H1 (cell line): ENCODE results near the gene SLC25A42. TPM values are rescaled to one million over a fixed set of nuclear protein-coding genes. Genes with fewer than 3 reads are reported as not detected.

Experiments
- CTCF ChIA-PET: fragments of 300-600 bp; sonication (Branson Sonifier 250); formaldehyde crosslinking; loops from one replicate; lab custom pipeline; 2021; ENCODE audit not compliant: partially characterized antibody; lab: Charles Lee
- POLR2A ChIA-PET: fragments of 300-600 bp; sonication (Branson Sonifier 250); formaldehyde crosslinking; loops from one replicate; lab custom pipeline; 2021; ENCODE audit warnings: inconsistent platforms; ENCODE audit not compliant: partially characterized antibody; lab: Charles Lee
- DNase-seq, 2 experiments: peaks; one replicate each; pipeline versions ENCODE4 v3.0.0 to v3.0.0-alpha.2; 2010 to 2022; ENCODE audit warnings: low spot score in 2 of 2, low read depth in 1 of 2, mixed read lengths in 1 of 2
- FAIRE-seq: peaks from 2 replicates; lab custom pipeline; 2011; peaks lifted over from hg19 to GRCh38; lab: Jason Lieb, UNC
- H2AFZ ChIP-seq: 2 replicates; pipeline ENCODE4 v1.8.1; 2012; ENCODE audit warnings: low read length, inconsistent platforms
- H2AK5ac ChIP-seq: 2 replicates; pipeline ENCODE4 v1.6.1; 2013; ENCODE audit warnings: low read depth, low read length
- H2BK120ac ChIP-seq: replicated peaks from 2 replicates; pipeline ENCODE3; 2013; ENCODE audit warnings: low read depth, low read length, inconsistent platforms
- H2BK12ac ChIP-seq: 2 replicates; pipeline ENCODE4 v1.6.1; 2013; ENCODE audit warnings: low read depth, low read length
- H2BK15ac ChIP-seq: 2 replicates; pipeline ENCODE4 v1.6.1; 2013; ENCODE audit warnings: low read length
- H2BK20ac ChIP-seq: 2 replicates; pipeline ENCODE4 v1.6.1; 2013; ENCODE audit warnings: low read length
- H2BK5ac ChIP-seq: 2 replicates; pipeline ENCODE4 v1.6.1; 2013; ENCODE audit warnings: low read depth, low read length
- H3K14ac ChIP-seq: 2 replicates; pipeline ENCODE4 v1.6.1; 2013; ENCODE audit warnings: inconsistent platforms; ENCODE audit not compliant: insufficient read length
- H3K18ac ChIP-seq: 2 replicates; pipeline ENCODE4 v1.6.1; 2013; ENCODE audit warnings: low read length; ENCODE audit errors: extremely low read depth
- H3K23ac ChIP-seq: 2 replicates; pipeline ENCODE4 v1.6.1; 2013; ENCODE audit warnings: inconsistent platforms; ENCODE audit not compliant: insufficient read length
- H3K23me2 ChIP-seq: 2 replicates; pipeline ENCODE4 v1.6.1; 2013; ENCODE audit warnings: low read depth, low read length
- H3K27ac ChIP-seq: 2 replicates; pipeline ENCODE4 v1.6.1; 2011; ENCODE audit warnings: low read depth, low read length, inconsistent platforms
- H3K27me3 ChIP-seq, 4 experiments: replicated peaks in 1 of 4; 1 replicate in 1 of 4; 2 replicates in 3 of 4; pipeline versions ENCODE4 v1.6.1 to v1.8.1; 2011 to 2013; ENCODE audit warnings: low read length in 3 of 4, mild to moderate bottlenecking in 3 of 4, inconsistent platforms in 2 of 4, mixed read lengths in 2 of 4, moderate library complexity in 1 of 4; ENCODE audit not compliant: control insufficient read depth in 3 of 4, insufficient read depth in 3 of 4; ENCODE audit errors: extremely low read depth in 1 of 4
- H3K36me3 ChIP-seq, 4 experiments: 2 replicates each; pipeline versions ENCODE4 v1.6.1 to v1.8.1; 2011 to 2013; ENCODE audit warnings: mild to moderate bottlenecking in 4 of 4, low read length in 3 of 4, moderate library complexity in 2 of 4, control low read depth in 1 of 4, inconsistent platforms in 1 of 4; ENCODE audit not compliant: insufficient read depth in 4 of 4, control insufficient read depth in 2 of 4
- H3K4ac ChIP-seq: replicated peaks from 2 replicates; pipeline ENCODE3; 2013; ENCODE audit warnings: low read length, low read depth, mixed read lengths, inconsistent platforms; ENCODE audit not compliant: insufficient read length
- H3K4me1 ChIP-seq, 4 experiments: replicated peaks in 1 of 4; 1 replicate in 1 of 4; 2 replicates in 3 of 4; pipeline versions ENCODE4 v1.6.1 to v1.8.1; 2011 to 2013; ENCODE audit warnings: low read length in 3 of 4, inconsistent platforms in 2 of 4, mixed read lengths in 1 of 4; ENCODE audit not compliant: insufficient read depth in 4 of 4, control insufficient read depth in 3 of 4
- H3K4me2 ChIP-seq, 2 experiments: 2 replicates each; pipeline versions ENCODE4 v1.6.1 to v1.8.1; 2011 to 2013; ENCODE audit warnings: low read depth in 2 of 2, low read length in 2 of 2, control low read depth in 1 of 2, inconsistent platforms in 1 of 2, mild to moderate bottlenecking in 1 of 2; ENCODE audit not compliant: insufficient read depth in 1 of 2
- H3K4me3 ChIP-seq, 4 experiments: fragments of 200-600, 300-600 bp in 1 of 4; sonication (generic), shearing (Covaris generic), sonication (Bioruptor Twin) in 1 of 4; 2 replicates each; pipeline versions ENCODE4 v1.5.1 to v1.8.1; 2011 to 2016; ENCODE audit warnings: low read length in 4 of 4, low read depth in 3 of 4, control low read depth in 2 of 4, inconsistent platforms in 2 of 4, mild to moderate bottlenecking in 2 of 4, mixed read lengths in 1 of 4, moderate library complexity in 1 of 4; ENCODE audit not compliant: insufficient read depth in 2 of 4; ENCODE audit errors: extremely low read depth in 1 of 4
- H3K56ac ChIP-seq: replicated peaks from 2 replicates; pipeline ENCODE3; 2013; ENCODE audit warnings: low read depth, mild to moderate bottlenecking, mixed read lengths, low read length, inconsistent platforms; ENCODE audit not compliant: insufficient read length
- H3K79me1 ChIP-seq: 2 replicates; pipeline ENCODE4 v1.6.1; 2013; ENCODE audit warnings: low read depth, low read length, control low read depth
- H3K79me2 ChIP-seq, 2 experiments: 2 replicates each; pipeline versions ENCODE4 v1.6.1 to v1.8.1; 2012 to 2013; ENCODE audit warnings: low read length in 2 of 2, mild to moderate bottlenecking in 2 of 2, inconsistent platforms in 1 of 2; ENCODE audit not compliant: insufficient read depth in 2 of 2, control insufficient read depth in 1 of 2
- H3K9ac ChIP-seq, 4 experiments: replicated peaks in 1 of 4; 1 replicate in 1 of 4; 2 replicates in 3 of 4; pipeline versions ENCODE4 v1.6.1 to v1.8.1; 2011 to 2013; ENCODE audit warnings: low read depth in 3 of 4, low read length in 3 of 4, control low read depth in 2 of 4, mild to moderate bottlenecking in 2 of 4, moderate library complexity in 2 of 4, inconsistent platforms in 1 of 4; ENCODE audit errors: extremely low read depth in 1 of 4
- H3K9me3 ChIP-seq, 2 experiments: 2 replicates each; pipeline versions ENCODE4 v1.6.1 to v1.8.1; 2012 to 2013; ENCODE audit warnings: mild to moderate bottlenecking in 2 of 2, moderate library complexity in 2 of 2, control low read depth in 1 of 2, inconsistent platforms in 1 of 2, low read depth in 1 of 2, low read length in 1 of 2, mixed read lengths in 1 of 2; ENCODE audit not compliant: insufficient read depth in 2 of 2
- H4K20me1 ChIP-seq, 2 experiments: replicated peaks in 1 of 2; 2 replicates each; pipeline versions ENCODE3 to v1.8.1; 2011 to 2013; ENCODE audit warnings: inconsistent platforms in 2 of 2, low read length in 2 of 2, mild to moderate bottlenecking in 1 of 2; ENCODE audit not compliant: insufficient read depth in 2 of 2, control insufficient read depth in 1 of 2
- H4K5ac ChIP-seq: 2 replicates; pipeline ENCODE4 v1.6.1; 2013; ENCODE audit warnings: low read length, low read depth, mixed read lengths, inconsistent platforms; ENCODE audit not compliant: insufficient read length
- H4K8ac ChIP-seq: 2 replicates; pipeline ENCODE4 v1.8.0; 2013; ENCODE audit warnings: mild to moderate bottlenecking, moderate library complexity, low read length, inconsistent platforms; ENCODE audit not compliant: insufficient read depth; ENCODE audit errors: extremely low read depth
- H4K91ac ChIP-seq: replicated peaks from 2 replicates; pipeline ENCODE3; 2013; ENCODE audit warnings: low read length, mixed read lengths, inconsistent platforms; ENCODE audit not compliant: insufficient read length
- BCL11A ChIP-seq, 2 experiments: IDR thresholded peaks; one replicate each; pipeline ENCODE4 v1.6.1; 2011; ENCODE audit warnings: low read depth in 2 of 2, low read length in 2 of 2, mild to moderate bottlenecking in 2 of 2
- BRCA1 ChIP-seq: IDR thresholded peaks from 2 replicates; pipeline ENCODE4 v1.6.1; 2012; ENCODE audit warnings: low read depth, low read length, improper control_type of control experiment
- CTBP2 ChIP-seq: IDR thresholded peaks from 2 replicates; pipeline ENCODE4 v1.7.0; 2011; ENCODE audit warnings: borderline replicate concordance, mild to moderate bottlenecking, moderate library complexity, mixed read lengths, low read length; ENCODE audit not compliant: insufficient read depth, insufficient read length
- HDAC2 ChIP-seq, 2 experiments: fragments of 300-600 bp in 1 of 2; sonication (generic) in 1 of 2; IDR thresholded peaks; 2 replicates each; pipeline ENCODE4 v1.6.1; 2011 to 2012; ENCODE audit warnings: low read depth in 2 of 2, low read length in 2 of 2, mild to moderate bottlenecking in 2 of 2, moderate library complexity in 2 of 2, borderline replicate concordance in 1 of 2, inconsistent platforms in 1 of 2
- KDM1A ChIP-seq: fragments of 200-600, 300-600 bp; sonication (generic); IDR thresholded peaks from 2 replicates; pipeline ENCODE4 v1.7.1; 2016; ENCODE audit warnings: mild to moderate bottlenecking, low read length, borderline replicate concordance
- NANOG ChIP-seq: IDR thresholded peaks from 2 replicates; pipeline ENCODE4 v1.6.1; 2011; ENCODE audit warnings: low read length, low read depth, mild to moderate bottlenecking, inconsistent platforms; ENCODE audit not compliant: insufficient read depth, poor library complexity, severe bottlenecking
- NRF1 ChIP-seq: IDR thresholded peaks from 2 replicates; pipeline ENCODE4 v1.6.1; 2011; ENCODE audit warnings: mild to moderate bottlenecking, low read depth, low read length, improper control_type of control experiment
- POLR2AphosphoS5 ChIP-seq: IDR thresholded peaks from 2 replicates; pipeline ENCODE4 v1.6.1; 2011; ENCODE audit warnings: low read depth, low read length
- SAP30 ChIP-seq: fragments of 300-600 bp; sonication (generic); IDR thresholded peaks from 2 replicates; pipeline ENCODE4 v1.7.1; 2012; ENCODE audit warnings: low read length, moderate library complexity, mild to moderate bottlenecking, inconsistent platforms; ENCODE audit not compliant: insufficient read depth, insufficient replicate concordance
- SP1 ChIP-seq: IDR thresholded peaks from 2 replicates; pipeline ENCODE4 v1.6.1; 2011; ENCODE audit warnings: low read depth, low read length
- SP2 ChIP-seq: IDR thresholded peaks from 2 replicates; pipeline ENCODE4 v1.6.1; 2012; ENCODE audit warnings: mild to moderate bottlenecking, low read length, inconsistent platforms
- TCF12 ChIP-seq: IDR thresholded peaks from 2 replicates; pipeline ENCODE4 v1.6.1; 2011; ENCODE audit warnings: low read depth, mild to moderate bottlenecking, low read length
- WGBS, 2 experiments: shearing (Covaris generic) in 1 of 2; methylation state at CpG; one replicate each; pipeline versions ENCODE4 v1.1.6 to v1.1.7; 2013 to 2015; ENCODE audit warnings: low lambda C conversion rate in 2 of 2, mixed read lengths in 2 of 2, inconsistent platforms in 1 of 2, low coverage in 1 of 2, missing lambda C conversion rate in 1 of 2; ENCODE audit not compliant: insufficient replicate concordance in 2 of 2, insufficient coverage in 1 of 2, insufficient read length in 1 of 2; ENCODE audit errors: extremely low coverage in 1 of 2, missing lambda C conversion rate in 1 of 2; 5-methylcytosine and 5-hydroxymethylcytosine counted together
- polyA plus RNA-seq, 7 experiments: library from polyadenylated mRNA; depleted of rRNA in 3 of 7; stranded (reverse) in 5 of 7; unstranded in 2 of 7; fragments of >200 nt in 5 of 7; fragments of 200-250 nt in 2 of 7; gene quantifications; 1 replicate in 5 of 7; 2 replicates in 1 of 7; 4 replicates in 1 of 7; pipeline versions ENCODE4 v1.2.1 to v1.2.3, GENCODE V29; 2011 to 2013; ENCODE audit warnings: missing spikeins in 2 of 7, mixed read lengths in 2 of 7
- total RNA-seq: library from RNA; stranded (reverse); fragmentation: NEBNext Ultra II Directional; extraction: Animal tissue kit (Norgen Biotek cat#: 25700); gene quantifications from 2 replicates; pipeline ENCODE4 v1.2.1, GENCODE V29; 2021

SLC25A42 gene
- total and polyA plus RNA-seq, 2 of the 8 experiments (the other 6 are each of a cell fraction or from before 2014, with no cell fraction given): 5.9 to 6.2 TPM

- H4K8ac ChIP-seq: no peak overlapping the region; the same call in 1 of the 2 replicates
- H2BK12ac ChIP-seq: no peak overlapping the region
- H2BK15ac ChIP-seq: no peak overlapping the region
- H3K27ac ChIP-seq: no peak overlapping the region
- H3K9ac ChIP-seq: no peak overlapping the region
- no peaks in the 10 kb centered on the region; a peak in 3 of 7 replicates for H3K4me1 ChIP-seq
- no peak overlapping the region for H3K56ac ChIP-seq
- no peak overlapping the region for H3K4me2 ChIP-seq
- ChIA-PET CTCF (interaction anchor here (1.0 to 1.2 kb wide), 3 partner anchors 9 to 23 kb away, joined by 3 read pairs; no protein-coding TSS in a partner anchor), POLR2A (interaction anchor here (1.1 kb wide), 1 partner anchor 9 kb away, joined by 5 read pairs; no protein-coding TSS in a partner anchor)
- no peak overlapping the region for H2BK120ac ChIP-seq
- FAIRE-seq (no peak), DNase-seq (no peak)
- H2BK20ac ChIP-seq: no peak overlapping the region
- no peak for TF ChIP-seq KDM1A
- TF ChIP-seq BCL11A (IDR thresholded peaks at IDR 0.05; ENCODE audit: low read depth in 2 of 2, low read length in 2 of 2): no peak
- no peak for TF ChIP-seq NRF1
- TF ChIP-seq SAP30: no peak
- TF ChIP-seq CTBP2: no peak
- TF ChIP-seq BRCA1: no peak
- TF ChIP-seq NANOG: no peak
- TF ChIP-seq SP2: no peak
- no peak for TF ChIP-seq POLR2AphosphoS5
- no peak for TF ChIP-seq HDAC2 (IDR thresholded peaks at IDR 0.05; ENCODE audit: borderline replicate concordance in 1 of 2, low read depth in 2 of 2, low read length in 2 of 2)
- TF ChIP-seq TCF12: no peak
- no peak for TF ChIP-seq SP1
- H2BK5ac ChIP-seq: no peak overlapping the region
- H3K4me3 ChIP-seq: no peak overlapping the region
- no peak overlapping the region for H3K4ac ChIP-seq
- no peaks in the 10 kb centered on the region; a peak in 1 of 7 replicates for H3K27me3 ChIP-seq
- no peak overlapping the region for H3K14ac ChIP-seq
- H3K79me1 ChIP-seq: no peaks in the 10 kb centered on the region
- H2AK5ac ChIP-seq: no peak overlapping the region
- WGBS, 2 experiments: 85% methylated on average over 9 of the region's 11 CpGs; no CpG with 5 or more reads in 1 of the 2 experiments
- H3K18ac ChIP-seq: no peak overlapping the region
- H3K23ac ChIP-seq: no peak overlapping the region
- H4K5ac ChIP-seq: no peak overlapping the region
- no peak overlapping the region for H4K91ac ChIP-seq
- no peaks in the 10 kb centered on the region for H3K23me2 ChIP-seq
- H3K36me3 ChIP-seq: peaks cover 0 to under 1% (median 0%) of the 10 kb centered on the region in 4 experiments; a peak in 1 of 8 replicates
- H2AFZ ChIP-seq: no peak overlapping the region
- H3K79me2 ChIP-seq: no peaks in the 10 kb centered on the region
- H3K9me3 ChIP-seq: no peaks in the 10 kb centered on the region
- no peaks in the 10 kb centered on the region for H4K20me1 ChIP-seq
These were observed 87.6 kb downstream of the SLC25A42 start for GRCh38 chr19:19151418-19151817.
